B cell (primary cell): ENCODE data around the gene RACK1. TPM values are rescaled to one million over a fixed set of nuclear protein-coding genes. Genes with fewer than 3 reads are reported as not detected.
A peak's percentile ranks its signal among the peaks of the same experiment; 100 is the strongest.

Source experiments
- ATAC-seq: fragments of 200-7000 bp; cut with Tn5 transposase; one replicate; pipeline ENCODE4 v1.10.0; 2021; ENCODE audit warnings: low read depth, mild to moderate bottlenecking, moderate number of reproducible peaks, moderate library complexity
- CTCF ChIA-PET: fragments of 350-600 bp; sonication (Branson Sonifier 250); formaldehyde crosslinking; loops from one replicate; lab custom pipeline; 2021; ENCODE audit warnings: antibody characterized with exemption, inconsistent platforms; lab: Charles Lee
- POLR2A ChIA-PET: fragments of 350-600 bp; sonication (Branson Sonifier 250); formaldehyde crosslinking; loops from one replicate; lab custom pipeline; 2021; ENCODE audit warnings: antibody characterized with exemption; lab: Charles Lee
- DNase-seq: peaks from one replicate; pipeline ENCODE4 v3.0.0; 2013
- H2AFZ ChIP-seq: 2 replicates; pipeline ENCODE4 v1.6.1; 2012; ENCODE audit warnings: mild to moderate bottlenecking, low read depth, low read length; ENCODE audit not compliant: insufficient read depth, poor library complexity, severe bottlenecking
- H3K27ac ChIP-seq, 2 donors: 1 replicate in 1 of 2; 2 replicates in 1 of 2; pipeline ENCODE4 v1.5.1; 2012 to 2013; ENCODE audit warnings: low read length in 2 of 2, mild to moderate bottlenecking in 2 of 2, moderate library complexity in 1 of 2
- H3K27me3 ChIP-seq, 4 experiments: fragments of 200-600 bp in 1 of 4; sonication (generic) in 1 of 4; replicated peaks in 1 of 4; 1 replicate in 2 of 4; 2 replicates in 2 of 4; pipeline versions ENCODE4 v1.6.1 to v1.7.0; 2013 to 2016; ENCODE audit warnings: low read length in 3 of 4, mild to moderate bottlenecking in 2 of 4, mixed read lengths in 1 of 4, moderate library complexity in 1 of 4; ENCODE audit not compliant: insufficient read depth in 4 of 4, control insufficient read depth in 3 of 4; ENCODE audit errors: control extremely low read depth in 1 of 4
- H3K36me3 ChIP-seq, 2 experiments: replicated peaks in 1 of 2; 1 replicate in 1 of 2; 2 replicates in 1 of 2; pipeline versions ENCODE4 v1.6.1 to v1.7.1; 2013; ENCODE audit warnings: low read length in 1 of 2; ENCODE audit not compliant: insufficient read depth in 2 of 2, control insufficient read depth in 1 of 2; ENCODE audit errors: control extremely low read depth in 1 of 2, extremely low read depth in 1 of 2
- H3K4me1 ChIP-seq, 2 donors: fragments of 200-600 bp in 1 of 2; sonication (generic) in 1 of 2; 1 replicate in 1 of 2; 2 replicates in 1 of 2; pipeline versions ENCODE4 v1.5.1 to v1.6.1; 2013 to 2017; ENCODE audit warnings: low read length in 2 of 2; ENCODE audit not compliant: control insufficient read depth in 2 of 2, insufficient read depth in 2 of 2
- H3K4me2 ChIP-seq: replicated peaks from 2 replicates; pipeline ENCODE3; 2012; ENCODE audit warnings: mild to moderate bottlenecking, low read depth, low read length; ENCODE audit not compliant: poor library complexity, severe bottlenecking
- H3K4me3 ChIP-seq, 5 experiments: fragments of 200-600 bp in 1 of 5; sonication (generic) in 1 of 5; 1 replicate in 3 of 5; 2 replicates in 2 of 5; pipeline versions ENCODE4 v1.5.1 to v1.7.0; 2011 to 2016; ENCODE audit warnings: low read length in 4 of 5, mild to moderate bottlenecking in 4 of 5, low read depth in 2 of 5, control low read depth in 1 of 5, moderate library complexity in 1 of 5; ENCODE audit not compliant: insufficient read depth in 1 of 5; ENCODE audit errors: control extremely low read depth in 1 of 5, extremely low read depth in 1 of 5
- H3K79me2 ChIP-seq: fragments of 200-600 bp; sonication (generic); one replicate; pipeline ENCODE4 v1.6.0; 2016; ENCODE audit warnings: low read length; ENCODE audit not compliant: control insufficient read depth, insufficient read depth
- H3K9ac ChIP-seq: fragments of 200-600 bp; sonication (generic); 2 replicates; pipeline ENCODE4 v1.6.1; 2017; ENCODE audit warnings: mild to moderate bottlenecking, low read length, moderate library complexity
- H3K9me3 ChIP-seq, 3 donors: one replicate each; pipeline versions ENCODE4 v1.6.1 to v1.7.1; 2013; ENCODE audit warnings: low read length in 2 of 3; ENCODE audit not compliant: control insufficient read depth in 2 of 3, insufficient read depth in 1 of 3; ENCODE audit errors: control extremely low read depth in 1 of 3
- H4K20me1 ChIP-seq: 2 replicates; pipeline ENCODE4 v1.6.0; 2012; ENCODE audit warnings: mild to moderate bottlenecking, low read length; ENCODE audit not compliant: insufficient read depth, control insufficient read depth, poor library complexity, severe bottlenecking
- H3K27ac Mint-ChIP-seq: one replicate; pipeline ENCODE4 v1.8.0; 2021; ENCODE audit warnings: mixed read lengths
- H3K27me3 Mint-ChIP-seq: one replicate; pipeline ENCODE4 v1.8.0; 2021; ENCODE audit warnings: mixed read lengths
- H3K4me1 Mint-ChIP-seq: one replicate; pipeline ENCODE4 v1.8.0; 2021; ENCODE audit warnings: mixed read lengths
- H3K4me3 Mint-ChIP-seq: one replicate; pipeline ENCODE4 v1.8.0; 2021; ENCODE audit warnings: mixed read lengths
- H3K9me3 Mint-ChIP-seq: one replicate; pipeline ENCODE4 v1.8.0; 2022; ENCODE audit warnings: mixed read lengths; ENCODE audit not compliant: insufficient read depth
- CTCF ChIP-seq: fragments of 200-600 bp; IDR thresholded peaks from one replicate; pipeline ENCODE4 v1.8.0; 2022; ENCODE audit warnings: antibody characterized with exemption, mild to moderate bottlenecking
- EZH2 ChIP-seq: IDR thresholded peaks from 2 replicates; pipeline ENCODE4 v1.6.1; 2012; ENCODE audit warnings: borderline replicate concordance, low read depth, mild to moderate bottlenecking, moderate library complexity, low read length; ENCODE audit not compliant: insufficient read depth, poor library complexity, severe bottlenecking
- WGBS: methylation state at CpG from one replicate; pipeline ENCODE4 v1.1.5; 2013; ENCODE audit warnings: missing lambda C conversion rate; ENCODE audit not compliant: insufficient coverage; 5-methylcytosine and 5-hydroxymethylcytosine counted together
- intact Hi-C: fragments of 100-400 bp; cut with micrococcal nuclease; formaldehyde crosslinking; loops from one replicate; pipeline ENCODE4 v1.10.0; 2022
- polyA plus RNA-seq: library from polyadenylated mRNA; depleted of rRNA; stranded (reverse); fragments of >200 nt; gene quantifications from 2 replicates; pipeline ENCODE4 v1.2.3, GENCODE V29; 2012
- total RNA-seq, 2 donors: library from RNA; stranded (reverse); fragments of 120-200 nt in 1 of 2; gene quantifications; 1 replicate in 1 of 2; 2 replicates in 1 of 2; pipeline versions ENCODE4 v1.2.3 to v1.2.4, GENCODE V29; 2013 to 2022

The RACK1 gene
- total and polyA plus RNA-seq, 2 donors (not counting 1 experiment from before 2014, with no cell fraction given) = 2,047 to 4,130 TPM

GRCh38 chr5:181207214-181207959, 36.3 kb downstream of the RACK1 start:
- intact Hi-C loops = loop anchor here (1.0 to 5.0 kb wide), 3 partner anchors 10 to 35 kb away; partner anchors contain the start of gene RACK1
- peak overlapping the region; percentile 69 for H2AFZ ChIP-seq
- Mint-ChIP-seq H3K4me1 (peaks cover 40% of the 10 kb centered on the region), H3K9me3 (no peaks in the 10 kb centered on the region), H3K27me3 (peaks cover 14% of the 10 kb centered on the region), H3K27ac (peak overlapping the region; percentile 95), H3K4me3 (peak overlapping the region; percentile 98)
- ChIA-PET CTCF (interaction anchor here (0.7 to 7.9 kb wide), 14 partner anchors 9 to 404 kb away, joined by 3 to 105 read pairs (median 6); partner anchors contain the start of genes RACK1, TRIM41 and TRIM52), POLR2A (interaction anchor here (0.8 to 3.6 kb wide), 11 partner anchors 8 to 346 kb away, joined by 3 to 73 read pairs (median 6); partner anchors contain the start of genes TRIM41, TRIM52 and ZFP62)
- H3K4me2 ChIP-seq = peak overlapping the region; percentile 94
- peak; percentile 50 for ATAC-seq
- no peaks in the 10 kb centered on the region for H4K20me1 ChIP-seq
- peak overlapping the region in 1 of 2 donors; percentile 57 for H3K27ac ChIP-seq
- TF ChIP-seq CTCF = no peak
- no peak for TF ChIP-seq EZH2
- under 1% methylated on average over 18 of the region's 36 CpGs for WGBS
- DNase-seq = peak; percentile 83
- H3K4me1 ChIP-seq = peaks cover 23 to 35% of the 10 kb centered on the region in 2 donors
- no peaks in the 10 kb centered on the region for H3K79me2 ChIP-seq
- H3K27me3 ChIP-seq = peaks cover 0 to 26% (median 12%) of the 10 kb centered on the region in 4 experiments
- peak overlapping the region; percentile 65 for H3K9ac ChIP-seq
- no peaks in the 10 kb centered on the region for H3K36me3 ChIP-seq
- H3K4me3 ChIP-seq = peak overlapping the region; percentile 54 to 71 (median 68)
- peaks cover 0 to 20% (median 2%) of the 10 kb centered on the region in 3 donors for H3K9me3 ChIP-seq
